Breast epithelium (tissue), 4 donors: Measurements from ENCODE around the gene QSER1. TPM values are rescaled to one million over a fixed set of nuclear protein-coding genes. Genes with fewer than 3 reads are reported as not detected.

ENCODE experiments used
- DNase-seq, 2 donors: peaks; one replicate each; pipeline ENCODE4 v3.0.0-alpha.2; 2019; ENCODE audit warnings: low spot score in 2 of 2
- H3K27ac ChIP-seq, 2 donors: fragments of 200-600 bp; sonication (generic) in 1 of 2; one replicate each; pipeline ENCODE4 v1.5.1; 2016 to 2019; ENCODE audit warnings: mild to moderate bottlenecking in 1 of 2
- H3K27me3 ChIP-seq, 2 donors: fragments of 200-600 bp; sonication (generic) in 1 of 2; one replicate each; pipeline versions ENCODE4 v1.5.1 to v1.6.0; 2017 to 2019; ENCODE audit warnings: control low read depth in 1 of 2, mild to moderate bottlenecking in 1 of 2
- H3K36me3 ChIP-seq: fragments of 200-600 bp; one replicate; pipeline ENCODE4 v1.5.1; 2019
- H3K4me1 ChIP-seq, 2 donors: fragments of 200-600 bp; sonication (generic); one replicate each; pipeline ENCODE4 v1.5.1; 2016 to 2019; ENCODE audit warnings: control low read depth in 1 of 2
- H3K4me3 ChIP-seq, 3 donors: fragments of 200-600 bp; sonication (generic); 1 replicate in 2 of 3; 2 replicates in 1 of 3; pipeline ENCODE4 v1.5.1; 2016 to 2019; ENCODE audit warnings: mild to moderate bottlenecking in 3 of 3, moderate library complexity in 2 of 3
- H3K9me3 ChIP-seq, 2 donors: fragments of 200-600 bp; sonication (generic) in 1 of 2; one replicate each; pipeline ENCODE4 v1.5.1; 2016 to 2019; ENCODE audit warnings: control low read depth in 1 of 2
- POLR2A ChIP-seq: fragments of 450-650 bp; IDR thresholded peaks from one replicate; pipeline ENCODE4 v1.6.1; 2016; ENCODE audit warnings: antibody characterized with exemption, mild to moderate bottlenecking, moderate library complexity
- POLR2AphosphoS5 ChIP-seq, 3 donors: sonication (generic); formaldehyde crosslinking; IDR thresholded peaks; one replicate each; pipeline ENCODE4 v1.6.1; 2017; ENCODE audit warnings: antibody characterized with exemption in 3 of 3
- intact Hi-C: fragments of 100-400 bp; cut with DNase I; formaldehyde crosslinking; loops from one replicate; pipeline ENCODE4 v1.15.1; 2023; ENCODE audit warnings: low total_unique reads
- total RNA-seq, 3 donors: library from RNA; depleted of rRNA; stranded (reverse); fragments of >200 nt; gene quantifications; one replicate each; pipeline ENCODE4 v1.1.0, GENCODE V29; 2016
- TF ChIP-seq, protein P1 (sequence below), 3 donors: fragments of 450-650 bp; IDR thresholded peaks; one replicate each; pipeline ENCODE4 v1.5.1; 2016 to 2017; ENCODE audit warnings: antibody characterized with exemption in 3 of 3, mild to moderate bottlenecking in 3 of 3, moderate library complexity in 3 of 3

Gene QSER1
- total RNA-seq, 3 donors from 2014 or later: 34.4 to 55.3 (median 40.6) TPM

DNA sequence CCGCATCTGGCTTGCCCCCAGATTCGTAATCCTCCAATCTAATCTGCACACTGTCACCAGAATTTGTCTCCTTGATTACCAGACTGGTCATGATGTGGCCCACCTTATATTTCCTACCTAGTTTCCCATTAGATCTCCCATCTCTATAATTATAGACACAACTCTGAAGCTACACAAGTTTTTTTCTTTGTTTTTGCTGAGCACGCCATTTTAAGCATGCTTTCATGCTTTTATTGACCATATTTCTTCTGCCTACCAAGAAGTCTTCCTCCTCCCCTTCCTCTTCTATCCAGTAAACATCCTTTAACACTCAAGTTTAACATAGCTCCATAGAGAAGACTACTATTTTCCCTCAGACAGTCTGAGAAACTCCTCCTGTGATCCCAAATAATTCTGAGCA, 98.8 kb downstream of the QSER1 start:
- intact Hi-C loops: no loop called here
- Histone ChIP-seq H3K4me1 (no peaks in the 10 kb centered on the region), H3K36me3 (no peaks in the 10 kb centered on the region), H3K9me3 (peaks cover 0 to 15% of the 10 kb centered on the region in 2 donors), H3K27ac (no peak overlapping the region), H3K27me3 (no peaks in the 10 kb centered on the region), H3K4me3 (no peak overlapping the region)
- TF ChIP-seq POLR2AphosphoS5 (IDR thresholded peaks at IDR 0.05) (no peak), POLR2A (no peak)
- TF ChIP-seq, protein P1, sequence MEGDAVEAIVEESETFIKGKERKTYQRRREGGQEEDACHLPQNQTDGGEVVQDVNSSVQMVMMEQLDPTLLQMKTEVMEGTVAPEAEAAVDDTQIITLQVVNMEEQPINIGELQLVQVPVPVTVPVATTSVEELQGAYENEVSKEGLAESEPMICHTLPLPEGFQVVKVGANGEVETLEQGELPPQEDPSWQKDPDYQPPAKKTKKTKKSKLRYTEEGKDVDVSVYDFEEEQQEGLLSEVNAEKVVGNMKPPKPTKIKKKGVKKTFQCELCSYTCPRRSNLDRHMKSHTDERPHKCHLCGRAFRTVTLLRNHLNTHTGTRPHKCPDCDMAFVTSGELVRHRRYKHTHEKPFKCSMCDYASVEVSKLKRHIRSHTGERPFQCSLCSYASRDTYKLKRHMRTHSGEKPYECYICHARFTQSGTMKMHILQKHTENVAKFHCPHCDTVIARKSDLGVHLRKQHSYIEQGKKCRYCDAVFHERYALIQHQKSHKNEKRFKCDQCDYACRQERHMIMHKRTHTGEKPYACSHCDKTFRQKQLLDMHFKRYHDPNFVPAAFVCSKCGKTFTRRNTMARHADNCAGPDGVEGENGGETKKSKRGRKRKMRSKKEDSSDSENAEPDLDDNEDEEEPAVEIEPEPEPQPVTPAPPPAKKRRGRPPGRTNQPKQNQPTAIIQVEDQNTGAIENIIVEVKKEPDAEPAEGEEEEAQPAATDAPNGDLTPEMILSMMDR (IDR thresholded peaks at IDR 0.05): no peak
- no peak for DNase-seq

DNA sequence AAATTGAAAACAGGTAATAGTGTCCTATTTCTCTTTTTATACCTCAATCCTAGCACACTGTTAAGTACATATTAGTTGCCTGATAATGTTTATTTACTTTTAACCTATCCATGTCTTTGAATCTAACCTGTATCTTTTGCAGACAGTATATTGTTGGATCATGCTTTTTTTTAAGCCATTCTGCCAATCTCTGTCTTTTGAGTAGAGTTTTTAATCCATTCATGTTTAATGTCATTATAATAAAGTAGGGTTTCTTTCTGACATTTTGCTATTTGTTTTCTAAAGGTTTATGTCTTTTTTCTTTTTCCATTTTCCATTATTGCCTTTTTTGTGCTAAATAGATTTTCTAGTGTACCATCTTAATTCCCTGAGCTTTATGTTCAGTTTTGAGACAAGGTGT, 99.3 kb downstream of the QSER1 start:
- H3K27me3 ChIP-seq: no peaks in the 10 kb centered on the region
- no peak overlapping the region for H3K4me3 ChIP-seq
- H3K36me3 ChIP-seq: no peaks in the 10 kb centered on the region
- intact Hi-C loops: no loop called here
- H3K27ac ChIP-seq: no peak overlapping the region
- H3K4me1 ChIP-seq: no peaks in the 10 kb centered on the region
- no peak for DNase-seq
- TF ChIP-seq POLR2A (no peak), POLR2AphosphoS5 (IDR thresholded peaks at IDR 0.05) (no peak)
- TF ChIP-seq, protein P1 (IDR thresholded peaks at IDR 0.05): no peak
- peaks cover 0 to 15% of the 10 kb centered on the region in 2 donors for H3K9me3 ChIP-seq

DNA sequence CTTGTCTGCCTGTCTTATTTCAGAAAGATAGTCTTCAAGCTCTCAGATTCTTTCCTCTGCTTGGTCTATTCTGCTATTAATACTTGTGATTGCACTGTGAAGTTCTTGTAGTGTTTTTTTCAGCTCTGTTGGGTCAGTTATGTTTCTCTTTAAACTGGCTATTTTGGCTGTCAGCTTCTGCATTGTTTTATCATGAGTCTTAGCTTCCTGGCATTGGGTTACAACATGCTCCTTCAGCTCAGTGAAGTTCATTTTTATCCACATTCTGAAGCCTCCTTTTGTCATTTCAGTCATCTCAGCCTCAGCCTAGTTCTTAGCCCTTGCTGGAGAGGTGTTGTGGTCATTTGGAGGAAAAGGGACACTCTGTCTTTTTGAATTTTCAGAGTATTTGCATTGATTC, 107.6 kb downstream of the QSER1 start:
- intact Hi-C loops: no loop called here
- Histone ChIP-seq H3K27ac (no peak overlapping the region), H3K4me1 (no peaks in the 10 kb centered on the region), H3K27me3 (no peaks in the 10 kb centered on the region), H3K36me3 (no peaks in the 10 kb centered on the region), H3K4me3 (no peak overlapping the region), H3K9me3 (no peaks in the 10 kb centered on the region)
- TF ChIP-seq POLR2AphosphoS5 (IDR thresholded peaks at IDR 0.05): no peak
- TF ChIP-seq POLR2A: no peak
- TF ChIP-seq, protein P1 (IDR thresholded peaks at IDR 0.05): no peak
- DNase-seq: no peak

DNA sequence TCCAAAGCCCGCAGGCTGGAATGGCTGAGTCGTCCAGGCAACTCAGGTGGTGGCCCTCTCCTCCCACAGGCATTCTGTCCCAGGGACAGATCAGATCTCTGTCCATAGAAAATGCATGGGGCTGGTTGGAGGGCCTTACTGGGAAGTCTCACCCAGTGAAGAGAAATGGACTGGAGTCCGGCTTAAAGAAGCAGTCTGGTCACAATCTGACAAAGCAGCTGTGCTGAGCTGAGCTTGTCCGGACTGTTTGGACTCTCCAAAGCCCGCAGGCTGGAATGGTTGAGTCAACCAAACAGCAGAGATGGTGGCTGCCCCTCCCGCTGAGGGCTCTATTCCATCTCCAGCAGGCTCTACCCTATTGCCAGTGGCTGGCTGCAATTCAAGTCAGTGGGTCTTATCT, 108.7 kb downstream of the QSER1 start:
- no peak for TF ChIP-seq POLR2AphosphoS5 (IDR thresholded peaks at IDR 0.05)
- TF ChIP-seq, protein P1 (IDR thresholded peaks at IDR 0.05): no peak
- TF ChIP-seq POLR2A: no peak
- H3K27ac ChIP-seq: no peak overlapping the region
- intact Hi-C loops: no loop called here

DNA sequence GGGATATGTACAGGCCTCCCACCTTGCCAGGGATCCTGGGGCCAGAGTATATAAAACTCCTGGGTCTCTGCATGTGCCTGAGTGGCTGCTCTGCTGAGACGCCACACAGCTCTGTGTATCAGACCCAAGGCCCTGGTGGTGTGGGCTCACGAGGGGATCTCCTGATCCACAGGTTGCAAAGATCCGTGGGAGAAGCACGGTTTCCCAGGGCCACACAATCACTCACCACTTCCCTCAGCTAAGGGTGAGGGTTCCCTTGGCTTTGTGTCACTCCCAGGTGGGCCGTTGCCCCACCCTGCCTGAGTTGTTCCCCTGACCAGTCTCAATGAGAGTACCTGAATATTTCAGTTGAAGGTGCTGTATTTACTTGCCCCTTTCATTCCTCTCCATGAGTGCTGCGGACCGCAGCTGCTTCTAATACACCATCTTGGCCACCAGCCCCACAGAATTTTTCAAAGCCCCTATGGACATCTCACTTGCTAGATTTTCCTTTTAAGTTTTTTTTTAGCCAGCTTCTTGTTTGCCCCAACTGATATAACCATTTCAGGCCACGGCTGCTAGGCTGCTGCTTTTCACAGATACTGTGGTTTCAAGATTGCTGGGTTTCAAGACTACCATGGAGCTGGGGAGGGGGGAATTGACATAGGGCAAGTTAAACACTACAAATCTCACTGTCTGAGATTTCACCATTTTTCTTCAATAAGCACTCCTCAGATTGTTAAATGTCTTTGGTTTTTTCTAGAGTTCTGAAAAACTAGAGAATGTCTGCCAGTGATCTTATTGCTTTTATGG, 109.3 kb downstream of the QSER1 start:
- H3K27me3 ChIP-seq: no peaks in the 10 kb centered on the region
- H3K4me3 ChIP-seq: no peak overlapping the region
- H3K9me3 ChIP-seq: no peaks in the 10 kb centered on the region
- DNase-seq: no peak
- TF ChIP-seq, protein P1 (IDR thresholded peaks at IDR 0.05): no peak
- TF ChIP-seq POLR2AphosphoS5 (IDR thresholded peaks at IDR 0.05): no peak
- no peak for TF ChIP-seq POLR2A
- no peaks in the 10 kb centered on the region for H3K4me1 ChIP-seq
- intact Hi-C loops: no loop called here
- no peaks in the 10 kb centered on the region for H3K36me3 ChIP-seq
- no peak overlapping the region for H3K27ac ChIP-seq

More for the DNA sequence above, 108.7 kb downstream of the QSER1 start:
- no peak overlapping the region for H3K4me3 ChIP-seq
- H3K36me3 ChIP-seq: no peaks in the 10 kb centered on the region
- no peaks in the 10 kb centered on the region for H3K4me1 ChIP-seq
- no peak for DNase-seq
- H3K9me3 ChIP-seq: no peaks in the 10 kb centered on the region
- no peaks in the 10 kb centered on the region for H3K27me3 ChIP-seq
